GM20000 (cell line): ENCODE measurements around the gene ARHGDIA.

Experiments used
- DNase-seq: peaks from one replicate; pipeline ENCODE4 v3.0.0; 2012; ENCODE audit warnings: low spot score
- CTCF ChIP-seq: IDR thresholded peaks from 2 replicates; pipeline ENCODE4 v1.5.1; 2012; ENCODE audit warnings: mild to moderate bottlenecking, control low read depth; ENCODE audit errors: extremely low read depth, missing control alignments

The ARHGDIA gene

GRCh38 chr17:81845881-81846742 is 25.0 kb downstream of the ARHGDIA start:
- no peak for DNase-seq
- no peak for TF ChIP-seq CTCF

- TF ChIP-seq CTCF, result no peak
- no peak for DNase-seq
Observed at GRCh38 chr17:81845361-81845760, 25.8 kb downstream of the ARHGDIA start.

GRCh38 chr17:81844887-81845286 is 26.2 kb downstream of the ARHGDIA start:
- no peak for TF ChIP-seq CTCF
- no peak for DNase-seq

- TF ChIP-seq CTCF, result no peak
- DNase-seq, result no peak
Observed at GRCh38 chr17:81844327-81844851, 26.7 kb downstream of the ARHGDIA start.

- DNase-seq, result no peak
- TF ChIP-seq CTCF, result no peak
Observed at GRCh38 chr17:81843713-81844326, 27.3 kb downstream of the ARHGDIA start.

GRCh38 chr17:81842725-81843504 is 28.2 kb downstream of the ARHGDIA start:
- TF ChIP-seq CTCF, result no peak
- DNase-seq, result no peak

GRCh38 chr17:81842378-81842724 is 28.8 kb downstream of the ARHGDIA start:
- no peak for DNase-seq
- no peak for TF ChIP-seq CTCF
